HCEC 1CT (cell line): Measurements from ENCODE around the gene SDHA.
"Not testable (repeated sequence)": the region's sequence is repeated elsewhere in the genome, so short reads cannot be mapped to it uniquely, and the experiment has no call there.

ENCODE experiments used
- DNase-seq: peaks from one replicate; pipeline ENCODE4 v3.0.0-alpha.2; 2017

SDHA gene

DNA sequence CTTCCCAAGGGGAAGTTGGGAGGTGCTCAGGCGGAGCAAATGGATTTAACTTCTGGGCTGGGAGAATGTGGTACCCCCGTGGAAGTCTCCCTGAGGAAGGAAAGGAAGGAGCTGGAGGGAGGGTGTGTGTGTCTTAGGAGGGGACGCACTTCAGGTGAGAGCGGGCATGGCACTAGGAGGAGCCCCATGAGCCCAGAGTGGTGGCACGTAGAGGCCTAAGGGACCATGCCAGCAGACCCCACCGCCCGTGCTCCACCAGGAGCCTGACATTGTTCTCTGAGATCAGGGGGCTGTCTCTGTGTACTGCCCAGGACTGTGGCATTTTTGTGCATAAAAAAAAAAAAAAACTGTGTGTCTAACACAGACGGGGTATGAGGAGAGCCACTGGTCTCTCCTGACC, 84.8 kb downstream of the SDHA start:
- no peak for DNase-seq

GRCh38 chr5:303741-304140, 85.6 kb downstream of the SDHA start:
- not testable (repeated sequence) for DNase-seq

GRCh38 chr5:305050-305449, 86.9 kb downstream of the SDHA start:
- DNase-seq = no peak

DNA sequence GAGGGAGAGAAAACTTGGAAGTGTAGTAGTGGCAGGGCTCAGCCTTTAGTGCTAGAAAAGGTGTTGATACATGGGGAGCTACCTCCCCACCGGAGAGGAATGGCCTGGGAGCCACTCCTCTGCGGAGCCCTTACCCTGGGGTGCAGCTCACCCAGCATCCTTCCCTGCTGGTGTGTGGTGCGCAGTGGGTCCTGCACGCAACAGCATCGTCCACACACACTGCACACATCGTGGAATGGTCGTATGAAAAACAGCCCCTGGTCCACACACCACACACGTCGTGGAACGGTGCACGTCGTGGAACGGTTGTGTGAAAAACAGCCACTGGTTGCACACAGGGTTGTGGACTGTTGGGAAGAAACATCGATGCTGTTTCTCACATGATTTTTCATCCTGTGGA, 87.3 kb downstream of the SDHA start:
- DNase-seq = no peak

- no peak for DNase-seq
These were observed 88.1 kb downstream of the SDHA start for GRCh38 chr5:306011-306805.
